ENCODE measurements around the gene TUBB6.

- TF ChIP-seq CTCF (tag by site-specific recombination; IDR thresholded peaks at IDR 0.05) (no peak), ATF2 (tag by site-specific recombination; IDR thresholded peaks at IDR 0.05; ENCODE audit: low read depth) (no peak)
Measured at GRCh38 chr18:12324991-12325725, 17.1 kb downstream of the TUBB6 start.
